ENCODE data around the gene SLCO2A1.

The SLCO2A1 gene

DNA sequence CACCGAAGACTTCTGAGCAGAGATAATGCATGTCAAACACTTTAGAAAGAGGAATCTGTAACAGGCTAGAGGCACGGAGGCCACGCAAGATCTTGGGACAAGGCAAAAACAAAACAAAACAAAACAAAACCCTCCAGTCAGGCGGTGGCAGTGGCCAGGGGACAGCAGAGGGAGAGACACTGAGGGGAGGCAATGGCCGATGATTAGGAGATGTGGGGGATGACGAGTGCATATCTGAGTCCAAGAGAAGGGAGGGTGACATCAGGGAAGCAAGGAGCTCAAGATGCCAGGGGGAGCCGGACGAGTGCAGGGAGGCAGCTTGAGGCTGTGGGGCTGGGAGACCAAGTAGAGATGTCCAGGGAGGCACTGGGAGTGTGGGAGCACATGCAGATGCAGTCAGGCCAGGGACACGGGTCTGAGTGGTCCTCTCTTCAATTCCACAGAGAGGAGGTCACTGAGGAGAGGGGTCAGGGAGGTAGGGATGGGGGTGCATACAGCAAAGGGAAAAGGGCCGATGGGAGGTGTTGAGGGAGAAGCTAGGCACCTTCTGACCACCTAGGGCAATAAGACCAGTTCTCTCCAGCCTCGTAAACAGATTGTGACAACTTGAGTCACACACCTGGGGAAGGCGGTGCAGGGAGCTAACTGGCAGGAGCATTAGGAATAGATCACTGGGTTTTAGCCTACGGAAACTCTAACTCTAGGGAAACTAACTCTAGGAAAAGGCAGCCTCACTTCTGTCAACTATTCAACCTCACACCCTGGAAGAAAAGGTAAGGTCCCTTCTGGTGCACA lies 29.6 kb downstream of the SLCO2A1 start:
- no peak for DNase-seq (ENCODE audit: low read depth in 2 of 2)

DNA sequence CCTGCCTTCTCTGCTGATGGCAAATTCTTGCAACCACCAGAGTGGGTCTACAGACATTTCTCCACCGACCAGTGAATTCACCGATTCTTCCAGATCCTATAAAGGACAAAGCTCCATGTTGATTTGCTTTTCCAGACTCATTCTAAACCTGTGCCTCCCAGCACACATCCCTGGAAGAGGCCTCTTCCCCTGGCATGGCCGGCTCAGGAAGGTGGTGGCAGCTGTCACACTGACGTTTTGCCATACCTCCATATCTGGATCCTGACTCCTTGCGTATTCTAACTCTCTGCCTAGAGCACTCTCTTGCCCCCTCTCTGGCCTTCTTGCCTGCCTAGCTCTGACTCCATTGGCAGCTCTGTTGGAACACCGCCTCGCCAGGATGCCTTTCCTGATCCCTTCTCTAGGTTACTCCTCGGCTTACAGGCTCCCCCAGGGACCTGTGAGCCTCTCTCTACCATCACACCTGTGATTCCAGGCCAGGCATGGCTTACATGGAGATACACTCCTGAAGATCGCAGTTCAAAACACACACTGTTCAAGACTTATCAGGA lies 31.0 kb downstream of the SLCO2A1 start:
- no peak for DNase-seq (ENCODE audit: low read depth in 2 of 2)

DNA sequence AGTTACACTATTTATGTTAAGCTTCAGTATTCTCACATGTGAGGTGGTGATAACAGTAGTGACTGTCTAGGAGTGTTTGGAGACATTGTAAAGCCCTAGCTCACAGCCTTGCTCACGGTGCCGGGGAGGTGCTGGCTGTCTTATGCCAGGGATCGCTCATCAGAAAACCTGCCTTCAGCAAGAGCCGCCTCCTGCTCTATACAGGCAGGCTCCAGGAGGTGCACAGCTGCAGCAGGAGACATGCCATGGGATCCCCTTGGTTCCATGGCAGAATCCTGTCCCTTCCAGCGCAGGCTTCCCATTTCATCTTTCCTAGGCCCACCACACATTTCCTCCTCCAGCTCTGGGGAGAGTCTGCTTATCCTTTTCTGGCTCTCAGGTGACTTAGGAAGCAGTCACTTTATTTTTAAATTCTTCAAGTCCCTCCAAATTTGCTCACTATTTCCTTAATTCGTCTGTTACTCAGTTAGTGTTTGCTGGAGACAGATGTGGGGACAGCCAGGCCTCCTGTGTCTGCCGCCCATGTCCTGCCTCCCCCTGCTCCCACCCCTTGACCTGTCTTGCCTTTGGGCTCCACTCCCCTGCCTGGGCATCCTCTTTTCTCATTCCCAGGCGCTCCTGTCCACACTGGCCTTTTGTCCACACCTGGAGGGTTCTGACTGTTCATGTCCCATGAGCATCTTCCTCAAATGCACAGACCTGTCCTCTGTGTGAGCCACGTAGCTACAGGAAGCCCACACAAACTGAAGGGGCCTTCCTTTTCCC lies 31.7 kb downstream of the SLCO2A1 start:
- no peak for DNase-seq (ENCODE audit: low read depth in 2 of 2)

DNA sequence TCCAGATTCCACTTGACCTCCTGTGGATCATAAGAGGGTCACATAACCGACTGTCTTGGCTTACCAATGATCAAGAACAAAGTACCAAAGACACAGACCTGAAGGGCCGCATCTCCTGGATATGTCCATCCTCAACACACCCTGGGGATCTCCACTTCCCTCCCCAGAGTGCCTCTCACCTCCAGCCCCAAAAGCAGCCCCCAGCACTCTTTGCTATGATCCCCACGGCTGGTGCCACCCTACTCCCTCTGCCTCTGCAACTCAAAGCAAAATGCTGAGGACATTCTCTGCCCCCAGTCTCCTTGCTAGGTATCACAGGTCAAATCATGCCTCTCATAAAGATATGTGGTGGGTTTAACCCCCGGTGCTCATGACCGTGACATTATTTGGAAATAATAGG lies 32.7 kb downstream of the SLCO2A1 start:
- DNase-seq (ENCODE audit: low read depth in 2 of 2): no peak

DNA sequence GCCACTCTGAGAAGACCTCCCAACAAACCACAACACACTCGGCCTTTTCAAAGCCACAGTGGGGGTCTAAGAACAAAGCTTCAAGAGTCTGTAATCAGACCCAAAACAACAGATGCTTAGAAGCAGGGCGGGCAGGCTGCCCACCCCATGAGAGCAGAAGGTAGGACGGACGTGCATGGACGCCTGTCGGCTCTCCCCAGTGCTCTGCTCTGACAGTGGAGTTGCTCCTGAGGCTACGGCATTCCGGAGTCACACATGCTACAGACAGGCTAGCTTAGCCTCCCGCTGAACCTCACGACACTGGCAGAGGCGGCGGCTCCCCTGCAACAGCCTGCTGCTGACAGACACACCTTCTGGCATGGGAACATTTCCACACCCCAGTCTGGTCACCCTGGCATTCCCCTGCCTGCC lies 33.5 kb downstream of the SLCO2A1 start:
- DNase-seq (ENCODE audit: low read depth in 2 of 2): no peak

DNA sequence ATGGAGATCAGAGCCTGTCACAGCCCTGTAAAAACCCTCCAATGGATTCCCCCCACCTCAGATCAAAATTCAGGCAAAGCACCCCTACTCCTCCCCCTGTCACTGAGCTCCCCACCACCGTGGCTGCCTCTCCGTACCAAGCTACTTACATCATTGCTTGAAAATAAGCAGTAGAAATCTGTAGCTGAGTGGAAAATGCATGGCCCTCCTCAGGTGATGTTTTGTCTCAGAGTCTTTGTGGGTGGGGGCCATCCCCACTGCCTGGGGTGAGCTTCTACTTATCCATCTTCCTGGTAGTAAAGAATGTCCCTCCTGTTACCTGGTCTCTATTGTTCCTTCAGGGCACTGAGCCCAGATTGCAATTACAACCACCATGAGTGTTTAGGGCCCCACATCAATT lies 34.5 kb downstream of the SLCO2A1 start:
- DNase-seq (ENCODE audit: low read depth in 2 of 2): no peak

DNA sequence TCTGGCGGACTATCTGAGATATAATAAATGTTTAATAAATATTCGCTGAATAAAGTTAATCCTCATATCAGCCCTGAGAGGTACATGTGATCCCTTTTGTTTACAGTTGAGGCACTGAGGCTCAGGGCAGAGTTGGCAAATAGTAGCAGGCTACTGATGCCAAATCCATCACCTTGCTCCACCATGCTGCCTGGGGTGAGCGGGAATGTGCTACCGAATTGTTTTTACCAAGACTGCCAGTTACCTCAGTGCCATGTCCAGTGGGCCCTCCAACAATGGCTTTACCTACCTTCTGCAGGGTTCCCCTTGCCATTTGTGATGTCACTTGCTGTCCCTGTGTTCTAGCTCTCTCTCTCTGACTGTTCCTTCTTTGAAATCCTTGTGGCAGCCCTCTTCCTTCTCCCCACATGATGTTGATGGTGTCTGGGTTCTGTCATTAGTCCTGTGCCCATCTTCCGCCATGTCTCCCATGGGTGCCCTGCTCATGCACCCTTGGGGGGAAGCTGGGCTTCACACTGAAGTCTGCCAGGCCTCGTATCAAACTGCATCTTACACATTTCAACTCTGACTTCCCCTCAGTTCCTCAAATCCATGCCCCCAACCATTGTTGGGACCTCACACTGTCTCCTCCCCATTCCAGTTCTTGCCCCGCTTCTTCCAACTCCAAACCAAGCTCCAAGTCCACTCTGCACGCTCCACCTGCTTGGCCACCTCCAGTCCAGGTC lies 35.4 kb downstream of the SLCO2A1 start:
- DNase-seq (ENCODE audit: low read depth in 2 of 2): no peak

DNA sequence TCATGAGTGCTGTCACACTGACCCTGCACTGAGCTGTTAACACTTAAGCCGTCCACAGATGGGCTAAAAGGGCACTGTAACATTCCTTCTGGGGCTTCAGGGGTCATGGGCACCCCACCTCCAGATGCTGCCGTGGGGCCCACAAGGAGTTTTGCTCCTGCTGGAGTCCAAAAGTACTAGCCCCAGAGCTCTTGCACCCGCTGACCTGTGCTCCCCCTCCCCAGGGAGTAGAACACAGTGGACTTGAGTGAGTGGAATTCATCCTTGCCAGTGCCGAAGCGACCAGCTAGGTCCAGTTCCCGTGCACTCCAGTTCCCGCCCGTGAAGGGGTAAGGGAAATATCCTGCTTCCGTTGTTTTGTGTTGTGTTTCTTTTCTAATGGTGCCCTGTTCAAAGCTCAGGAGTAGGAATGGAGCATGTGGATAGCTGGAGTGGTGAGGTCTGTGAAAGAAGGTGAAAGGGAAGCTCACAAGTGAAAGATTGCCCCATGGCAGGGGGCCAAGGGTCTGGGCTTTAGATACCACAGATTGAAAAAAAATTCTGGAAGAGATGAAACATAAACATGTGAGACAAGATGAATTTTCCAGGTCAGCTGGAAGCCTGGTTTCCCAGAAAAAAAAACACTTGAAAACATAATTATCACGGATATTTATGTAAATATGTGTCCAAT lies 36.6 kb downstream of the SLCO2A1 start:
- no peak for DNase-seq (ENCODE audit: low read depth in 2 of 2)

DNA sequence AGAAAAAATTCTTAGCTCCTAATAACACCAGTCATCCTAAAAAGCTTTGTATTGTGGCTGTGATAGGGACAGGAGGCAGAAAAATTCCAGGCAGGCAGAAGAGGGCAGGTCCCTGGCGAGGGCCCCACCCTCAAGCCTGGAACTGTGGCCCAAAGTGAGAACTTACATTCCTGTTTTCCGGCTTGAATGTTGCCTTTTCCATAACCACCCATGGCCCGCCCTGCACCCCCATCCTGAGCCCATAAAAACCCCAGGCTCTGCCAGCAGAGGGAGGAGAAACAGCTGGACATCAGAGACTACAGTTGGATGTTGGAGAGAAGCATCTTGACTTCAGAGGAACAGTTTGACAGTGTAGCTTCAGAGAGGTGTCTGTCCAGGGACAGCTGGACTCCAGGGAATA lies 37.3 kb downstream of the SLCO2A1 start:
- DNase-seq (ENCODE audit: low read depth in 2 of 2): no peak

DNA sequence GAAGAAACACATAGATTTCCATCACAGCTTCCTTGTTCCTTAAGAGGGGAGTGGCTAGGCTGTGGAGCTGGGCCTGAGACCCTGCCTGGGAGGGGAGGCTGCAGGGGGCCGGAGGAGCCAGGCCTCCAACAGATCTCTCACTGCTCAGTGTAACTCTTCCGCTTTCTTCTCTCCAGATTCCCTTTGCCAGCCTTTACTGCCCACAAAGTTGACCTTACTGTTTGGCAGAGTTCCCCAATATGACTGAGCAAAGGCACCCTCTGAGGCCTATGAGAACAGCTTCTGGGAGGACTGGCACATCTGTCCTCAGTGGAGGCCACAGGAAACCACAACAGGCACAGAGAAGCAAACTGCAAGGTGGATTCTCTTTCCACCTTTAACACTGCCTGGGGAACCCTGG lies 38.1 kb downstream of the SLCO2A1 start:
- no peak for DNase-seq (ENCODE audit: low read depth in 2 of 2)

DNA sequence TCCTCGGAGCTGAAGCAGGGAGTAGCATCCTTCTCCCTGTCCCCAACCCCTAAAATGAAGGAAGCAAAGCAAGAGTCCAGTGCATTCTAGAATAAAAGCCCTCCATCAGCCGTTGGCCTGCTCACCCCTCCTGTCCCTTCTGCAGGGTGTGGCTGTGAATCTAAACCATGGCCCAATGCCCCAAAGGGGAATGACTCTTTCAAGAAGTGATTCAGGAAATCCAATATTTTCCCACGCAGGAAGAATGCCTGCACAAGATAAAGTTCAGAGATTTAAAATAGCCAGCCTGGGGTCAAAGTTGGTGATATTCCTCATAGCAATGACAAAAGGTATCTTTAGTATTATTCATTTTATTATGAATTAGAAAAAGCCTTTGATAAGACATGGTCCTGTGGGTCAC lies 38.5 kb downstream of the SLCO2A1 start:
- DNase-seq (ENCODE audit: low read depth in 2 of 2): no peak

DNA sequence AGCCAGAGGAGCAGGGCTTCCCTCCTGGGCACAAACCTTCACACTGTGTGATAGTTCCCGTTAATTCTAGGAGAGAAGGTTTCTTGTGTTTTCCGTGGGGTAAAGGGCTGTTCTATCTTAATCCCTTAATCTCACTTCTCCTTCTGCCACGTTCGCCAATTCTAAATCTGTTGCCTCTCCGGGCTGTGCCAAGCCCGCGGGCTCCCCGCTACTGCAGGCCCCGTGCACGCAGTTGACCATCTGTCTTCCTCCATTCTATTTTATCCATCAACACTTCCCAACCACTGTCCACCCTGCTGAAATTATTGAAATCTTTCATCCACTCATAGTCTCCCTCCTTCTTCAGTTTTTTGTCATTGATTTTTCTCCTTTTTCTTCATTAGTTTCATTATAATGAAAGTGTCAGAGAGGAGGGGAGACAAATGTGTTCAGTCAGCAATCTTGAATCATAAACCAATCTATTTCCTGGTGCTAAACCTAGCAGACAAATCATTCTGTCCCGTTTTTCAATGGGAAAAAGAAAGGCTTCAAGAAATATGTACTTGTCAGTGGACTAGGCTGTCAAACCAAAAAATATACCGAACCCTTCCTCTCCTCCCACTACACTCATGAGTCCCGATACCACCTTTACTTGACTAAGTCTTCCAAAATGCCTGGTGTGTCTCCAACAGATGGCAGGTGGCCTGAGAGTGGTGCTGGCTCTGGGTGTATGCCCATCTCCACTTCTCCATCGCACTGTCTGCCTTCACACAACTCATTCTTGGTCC lies 39.6 kb downstream of the SLCO2A1 start:
- no peak for DNase-seq (ENCODE audit: low read depth in 2 of 2)

DNA sequence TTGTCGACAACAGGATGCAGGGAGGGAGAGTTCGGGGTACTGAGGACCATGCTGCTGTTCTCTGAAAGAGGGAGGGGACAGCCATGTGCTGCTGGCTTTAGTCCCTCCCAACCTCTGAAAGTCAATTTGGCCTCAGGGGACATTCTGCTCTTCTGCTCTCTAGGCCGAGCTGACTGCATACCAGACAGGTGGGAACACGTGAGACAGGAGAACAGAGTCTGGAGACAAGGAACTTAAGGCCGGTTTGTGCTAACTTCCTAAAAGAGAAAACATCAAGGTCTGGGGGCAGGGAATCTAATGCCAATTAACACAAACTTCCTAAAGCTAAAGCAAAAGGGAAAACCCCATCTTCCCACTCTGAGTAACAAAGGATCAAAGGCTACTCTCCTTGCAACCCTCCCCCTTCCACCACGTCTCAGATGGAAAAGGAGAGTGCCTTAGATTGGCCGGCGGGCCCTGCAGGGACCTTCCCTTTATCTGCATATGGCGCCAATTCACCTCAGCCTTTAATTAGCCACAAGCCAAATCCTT lies 41.0 kb downstream of the SLCO2A1 start:
- no peak for DNase-seq (ENCODE audit: low read depth in 2 of 2)

DNA sequence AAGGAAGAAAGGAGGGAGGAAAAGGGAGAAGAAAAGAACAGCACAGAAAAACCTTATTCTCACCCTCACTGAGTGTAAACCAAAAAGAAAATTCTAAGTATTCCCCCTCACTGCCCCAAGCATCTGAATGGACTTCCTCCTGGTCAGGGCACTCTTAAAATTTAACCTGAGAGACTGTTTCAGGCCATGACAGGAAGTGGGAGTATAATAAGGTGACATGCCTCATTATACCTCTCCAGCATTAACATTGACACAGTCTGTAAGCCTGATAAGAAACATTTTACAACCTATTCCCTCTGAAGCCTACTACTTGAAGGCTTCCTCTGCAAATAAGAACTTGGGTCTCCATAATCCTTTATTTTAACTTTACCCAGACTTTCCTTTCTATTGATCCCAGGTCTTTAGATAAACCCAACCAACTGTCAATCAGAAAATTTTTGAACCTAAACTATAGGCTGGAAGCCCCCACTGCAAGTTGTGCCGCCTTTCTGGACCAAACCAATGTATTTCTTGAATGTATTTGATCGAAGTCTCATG lies 41.7 kb downstream of the SLCO2A1 start:
- no peak for DNase-seq (ENCODE audit: low read depth in 2 of 2)

DNA sequence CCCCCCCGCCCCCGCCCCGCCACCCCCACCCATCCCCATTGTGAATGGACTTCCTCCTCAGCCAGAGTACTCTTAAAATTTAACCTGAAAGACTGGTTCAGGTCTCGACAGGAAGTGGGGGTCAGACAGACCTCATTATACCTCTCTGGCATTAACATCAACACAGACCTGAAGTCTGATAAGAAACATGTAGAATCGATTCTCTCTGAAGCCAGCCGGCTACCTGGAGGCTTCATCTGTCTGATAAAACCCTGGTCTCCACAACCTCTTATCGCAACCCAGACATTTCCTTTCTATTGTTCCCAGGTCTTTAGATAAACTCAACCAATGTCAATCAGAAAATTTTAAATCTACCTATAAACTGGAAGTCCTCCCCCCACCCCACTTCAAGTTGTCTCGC lies 42.6 kb downstream of the SLCO2A1 start:
- no peak for DNase-seq (ENCODE audit: low read depth in 2 of 2)

DNA sequence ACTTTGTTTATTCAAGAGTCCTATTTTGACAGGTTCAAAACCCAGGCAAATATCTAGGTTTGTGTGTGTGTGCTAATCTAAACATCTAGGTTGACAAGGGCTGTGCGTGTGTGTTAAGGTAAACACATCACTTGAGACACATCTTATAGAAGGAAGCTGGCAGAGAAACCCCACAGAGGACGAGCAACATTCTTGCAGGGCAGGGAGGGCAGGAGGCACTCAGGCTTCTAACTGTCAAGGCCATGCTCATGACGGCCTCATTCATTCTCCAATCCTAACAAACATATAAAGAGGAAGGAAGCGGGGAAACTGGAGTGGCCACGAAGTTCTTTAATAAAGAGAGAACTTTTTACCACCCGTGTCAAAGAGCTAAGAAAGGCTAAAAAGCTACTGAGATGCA lies 43.4 kb downstream of the SLCO2A1 start:
- DNase-seq (ENCODE audit: low read depth in 2 of 2): no peak

DNA sequence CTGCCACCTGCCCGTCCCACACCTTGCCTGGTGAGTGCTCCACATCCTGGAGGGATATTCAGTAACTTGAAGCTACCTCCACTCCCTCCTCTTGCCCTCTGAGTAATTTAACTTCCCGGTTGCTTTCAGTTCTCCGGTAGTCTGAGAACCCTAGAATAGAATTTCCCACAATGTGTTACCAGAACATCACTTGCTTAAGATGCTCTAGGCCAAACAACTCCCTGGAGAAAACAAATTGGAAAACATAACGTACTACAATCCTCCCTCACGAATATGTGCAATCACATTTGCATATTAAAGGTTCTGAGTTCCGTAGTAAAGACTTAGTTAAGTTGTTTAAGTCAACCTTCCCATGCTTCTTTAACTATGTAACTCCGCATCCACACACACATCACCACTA lies 44.8 kb downstream of the SLCO2A1 start:
- no peak for DNase-seq (ENCODE audit: low read depth in 2 of 2)

DNA sequence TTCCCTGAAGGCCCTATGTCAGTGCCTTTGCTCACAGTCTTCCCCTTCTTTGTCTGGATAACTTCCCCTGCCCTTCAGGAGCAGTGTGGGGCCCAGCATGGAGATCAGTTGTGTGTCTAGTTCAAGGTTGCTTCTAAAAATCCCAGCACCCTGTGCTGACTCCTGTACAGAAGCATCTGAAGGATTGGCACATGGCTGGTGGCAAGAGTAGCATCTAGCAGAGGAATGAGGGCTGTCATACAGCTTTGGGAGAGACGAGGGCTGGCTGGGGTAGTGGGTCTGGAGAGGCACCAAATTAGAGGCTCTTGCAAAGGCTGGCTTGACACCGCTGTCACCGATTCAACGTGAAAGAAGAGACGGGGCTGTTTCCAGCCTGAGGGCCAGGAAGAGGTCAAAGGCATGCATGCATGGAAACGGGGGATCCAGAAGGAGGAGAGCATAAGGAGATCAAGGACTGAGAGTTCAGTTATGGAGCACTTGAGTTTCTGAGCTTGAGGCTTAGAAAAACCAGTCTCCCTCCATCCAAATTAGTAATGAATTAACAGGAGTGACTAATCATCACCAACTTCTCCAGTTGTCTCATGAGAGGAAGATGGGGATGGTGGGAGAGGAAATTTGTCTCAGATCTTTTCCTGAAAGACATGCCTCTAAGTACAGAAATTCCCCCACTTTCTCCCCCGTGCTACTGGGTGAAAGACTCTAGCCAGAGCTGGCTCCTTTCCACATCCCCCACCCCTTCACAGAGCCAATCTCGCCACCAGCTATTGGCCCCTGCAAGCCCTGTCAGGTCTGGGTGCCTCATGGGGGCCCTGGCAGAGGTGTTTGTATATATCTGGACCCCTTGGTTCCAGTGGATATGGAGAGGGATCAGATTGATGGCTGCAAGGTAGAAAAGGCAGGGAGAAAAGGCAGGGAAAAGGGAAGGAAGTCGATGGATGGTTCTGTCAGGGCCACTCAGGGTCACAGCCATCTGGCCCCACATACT lies 45.9 kb downstream of the SLCO2A1 start:
- DNase-seq (ENCODE audit: low read depth in 2 of 2): no peak

DNA sequence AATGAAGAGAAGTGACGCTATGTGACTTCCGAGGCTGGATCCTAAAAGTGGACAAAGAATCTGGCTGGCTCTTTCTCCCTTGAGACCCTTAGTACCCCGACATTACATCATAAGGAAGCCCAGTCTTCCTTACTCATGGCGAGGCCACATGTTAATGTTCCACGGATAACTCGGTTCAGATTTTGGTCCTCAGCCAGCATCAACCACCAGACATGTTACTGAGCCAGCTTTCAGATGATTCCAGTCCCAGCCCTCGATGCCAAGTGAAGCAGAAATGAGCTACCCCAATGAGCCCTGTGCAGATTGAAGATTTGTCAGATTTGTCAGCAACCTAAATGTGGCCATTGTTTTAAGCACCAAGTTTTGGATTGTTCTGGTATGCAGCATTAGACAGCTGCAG lies 46.6 kb downstream of the SLCO2A1 start:
- no peak for DNase-seq (ENCODE audit: low read depth in 2 of 2)

Data from activated CD8-positive, alpha-beta memory T cell treated with anti-CD3 and anti-CD28 coated beads for 4 hours (primary cell).